Type B pancreatic cell (in vitro differentiated cells): ENCODE data around the gene STIM1. TPM values are rescaled to one million over a fixed set of nuclear protein-coding genes. Genes with fewer than 3 reads are reported as not detected.

Experiments used
- DNase-seq: peaks from one replicate; pipeline ENCODE4 v3.0.0; 2021; ENCODE audit warnings: mixed read lengths; ENCODE audit not compliant: unreplicated experiment; ENCODE audit errors: extremely low spot score
- H3K27ac Mint-ChIP-seq: 2 replicates; pipeline ENCODE4 v1.8.0; 2021; ENCODE audit warnings: mild to moderate bottlenecking, mixed read lengths
- H3K27me3 Mint-ChIP-seq: 2 replicates; pipeline ENCODE4 v1.8.0; 2021; ENCODE audit warnings: mixed read lengths
- H3K36me3 Mint-ChIP-seq: 2 replicates; pipeline ENCODE4 v1.8.0; 2021; ENCODE audit warnings: mixed read lengths
- H3K4me1 Mint-ChIP-seq: one replicate; pipeline ENCODE4 v1.8.0; 2021; ENCODE audit warnings: mixed read lengths; ENCODE audit not compliant: unreplicated experiment
- H3K4me3 Mint-ChIP-seq: 2 replicates; pipeline ENCODE4 v1.8.0; 2021; ENCODE audit warnings: mild to moderate bottlenecking, mixed read lengths
- H3K9me3 Mint-ChIP-seq: 2 replicates; pipeline ENCODE4 v1.8.0; 2021; ENCODE audit warnings: mixed read lengths
- total RNA-seq: library from RNA; stranded (reverse); gene quantifications from 2 replicates; pipeline ENCODE4 v1.2.1, GENCODE V29; 2021; ENCODE audit warnings: low replicate concordance
- TF ChIP-seq, protein P1 (sequence below): fragments of 200-600 bp; sonication (generic); conservative IDR thresholded peaks from 2 replicates; pipeline ENCODE4 v1.5.0; 2021; ENCODE audit warnings: antibody characterized with exemption, mild to moderate bottlenecking

STIM1 gene
- total RNA-seq, 1 donor from 2014 or later: 38.9 TPM

DNA sequence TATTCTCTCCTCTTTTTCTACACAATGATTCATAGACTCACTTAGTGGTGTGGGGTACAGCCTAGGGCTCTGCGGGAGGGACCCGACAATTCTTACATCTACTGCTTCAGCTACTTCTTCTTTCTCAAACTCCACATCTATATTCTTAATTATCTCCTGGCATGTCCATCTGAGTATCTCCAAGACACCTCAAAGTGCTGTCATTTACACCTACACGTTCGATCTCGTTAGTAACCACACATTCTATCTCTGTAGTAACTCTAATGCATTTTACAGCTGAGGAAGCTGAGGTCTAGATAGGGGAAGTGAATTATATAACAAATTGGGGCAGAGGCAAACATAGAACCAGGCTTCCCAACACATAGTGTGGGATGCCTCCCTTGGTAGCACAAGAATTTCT lies 211.4 kb downstream of the STIM1 start:
- peaks cover 5% of the 10 kb centered on the region for H3K4me1 Mint-ChIP-seq
- no peaks in the 10 kb centered on the region for H3K27me3 Mint-ChIP-seq
- TF ChIP-seq, protein P1, sequence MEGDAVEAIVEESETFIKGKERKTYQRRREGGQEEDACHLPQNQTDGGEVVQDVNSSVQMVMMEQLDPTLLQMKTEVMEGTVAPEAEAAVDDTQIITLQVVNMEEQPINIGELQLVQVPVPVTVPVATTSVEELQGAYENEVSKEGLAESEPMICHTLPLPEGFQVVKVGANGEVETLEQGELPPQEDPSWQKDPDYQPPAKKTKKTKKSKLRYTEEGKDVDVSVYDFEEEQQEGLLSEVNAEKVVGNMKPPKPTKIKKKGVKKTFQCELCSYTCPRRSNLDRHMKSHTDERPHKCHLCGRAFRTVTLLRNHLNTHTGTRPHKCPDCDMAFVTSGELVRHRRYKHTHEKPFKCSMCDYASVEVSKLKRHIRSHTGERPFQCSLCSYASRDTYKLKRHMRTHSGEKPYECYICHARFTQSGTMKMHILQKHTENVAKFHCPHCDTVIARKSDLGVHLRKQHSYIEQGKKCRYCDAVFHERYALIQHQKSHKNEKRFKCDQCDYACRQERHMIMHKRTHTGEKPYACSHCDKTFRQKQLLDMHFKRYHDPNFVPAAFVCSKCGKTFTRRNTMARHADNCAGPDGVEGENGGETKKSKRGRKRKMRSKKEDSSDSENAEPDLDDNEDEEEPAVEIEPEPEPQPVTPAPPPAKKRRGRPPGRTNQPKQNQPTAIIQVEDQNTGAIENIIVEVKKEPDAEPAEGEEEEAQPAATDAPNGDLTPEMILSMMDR: no peak
- H3K4me3 Mint-ChIP-seq: no peak overlapping the region
- H3K36me3 Mint-ChIP-seq: peaks cover 3% of the 10 kb centered on the region
- no peaks in the 10 kb centered on the region for H3K9me3 Mint-ChIP-seq
- no peak for DNase-seq
- no peak overlapping the region for H3K27ac Mint-ChIP-seq

DNA sequence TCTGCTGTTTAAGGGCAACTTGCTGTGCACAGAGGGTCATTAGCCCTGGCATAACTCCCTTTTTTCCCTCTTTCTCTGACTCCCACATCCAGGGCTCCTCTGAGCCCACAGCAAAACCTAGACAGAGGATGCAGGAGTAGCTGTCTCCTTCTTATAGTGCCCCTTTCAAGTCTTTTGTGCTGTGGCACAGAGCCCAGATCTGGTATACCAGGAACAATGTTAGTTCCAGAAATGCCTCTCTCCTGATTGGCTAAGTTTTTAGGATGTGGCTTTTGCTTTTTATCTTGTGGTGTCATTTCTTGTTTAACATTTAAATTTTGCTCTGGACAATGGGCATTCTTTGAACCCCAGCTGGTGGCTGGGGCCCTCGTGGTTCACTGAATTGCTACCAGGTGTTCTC lies 213.5 kb downstream of the STIM1 start:
- Mint-ChIP-seq H3K4me1 (peaks cover 13% of the 10 kb centered on the region), H3K27me3 (no peaks in the 10 kb centered on the region), H3K27ac (no peak overlapping the region), H3K36me3 (peaks cover 3% of the 10 kb centered on the region), H3K9me3 (no peaks in the 10 kb centered on the region), H3K4me3 (no peak overlapping the region)
- DNase-seq: no peak
- TF ChIP-seq, protein P1: no peak

DNA sequence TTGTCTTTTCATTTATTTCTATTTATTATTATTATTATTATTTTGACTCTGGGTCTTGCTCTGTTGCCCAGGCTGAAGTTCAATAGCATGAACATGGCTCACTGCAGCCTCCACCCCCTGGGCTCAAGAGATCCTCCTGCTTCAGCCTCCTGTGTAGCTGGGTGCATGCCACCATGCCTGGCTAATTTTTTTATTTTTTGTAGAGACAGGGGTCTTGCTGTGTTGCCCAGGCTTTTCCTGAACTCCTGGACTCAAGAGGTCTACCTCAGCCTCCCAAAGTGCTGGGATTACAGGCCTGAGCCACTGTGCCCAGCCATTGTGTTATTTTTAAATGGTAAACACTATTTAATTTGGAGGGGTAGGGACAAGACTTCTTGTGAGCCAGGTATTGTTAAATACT lies 215.9 kb downstream of the STIM1 start:
- Mint-ChIP-seq H3K27ac (no peak overlapping the region), H3K27me3 (no peaks in the 10 kb centered on the region), H3K36me3 (peaks cover 3% of the 10 kb centered on the region), H3K4me3 (no peak overlapping the region), H3K9me3 (no peaks in the 10 kb centered on the region), H3K4me1 (peaks cover 13% of the 10 kb centered on the region)
- no peak for DNase-seq
- TF ChIP-seq, protein P1: no peak

DNA sequence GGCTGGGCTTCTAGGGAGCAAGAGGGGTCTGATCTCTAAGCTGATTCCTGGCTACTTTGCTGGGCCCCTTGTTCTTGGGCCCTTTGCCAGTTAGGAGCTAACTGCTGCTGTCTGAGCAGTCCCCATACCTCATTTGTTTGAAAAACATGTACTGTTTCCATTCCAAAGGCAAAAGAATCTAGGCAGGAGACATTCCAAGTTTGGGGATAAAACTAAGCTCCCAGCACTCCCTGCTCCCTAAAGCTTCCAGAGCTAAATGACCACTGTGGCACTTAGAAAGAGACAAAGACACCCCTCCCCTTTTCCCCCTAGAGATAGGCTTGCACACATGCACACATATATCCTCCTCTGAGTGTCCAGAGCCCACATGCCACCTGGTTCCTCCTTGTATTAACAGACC lies 216.4 kb downstream of the STIM1 start:
- Mint-ChIP-seq H3K4me3 (no peak overlapping the region), H3K4me1 (peaks cover 13% of the 10 kb centered on the region), H3K9me3 (no peaks in the 10 kb centered on the region), H3K27me3 (no peaks in the 10 kb centered on the region), H3K36me3 (peaks cover 3% of the 10 kb centered on the region), H3K27ac (peak overlapping the region; percentile 24)
- DNase-seq: no peak
- TF ChIP-seq, protein P1: no peak

DNA sequence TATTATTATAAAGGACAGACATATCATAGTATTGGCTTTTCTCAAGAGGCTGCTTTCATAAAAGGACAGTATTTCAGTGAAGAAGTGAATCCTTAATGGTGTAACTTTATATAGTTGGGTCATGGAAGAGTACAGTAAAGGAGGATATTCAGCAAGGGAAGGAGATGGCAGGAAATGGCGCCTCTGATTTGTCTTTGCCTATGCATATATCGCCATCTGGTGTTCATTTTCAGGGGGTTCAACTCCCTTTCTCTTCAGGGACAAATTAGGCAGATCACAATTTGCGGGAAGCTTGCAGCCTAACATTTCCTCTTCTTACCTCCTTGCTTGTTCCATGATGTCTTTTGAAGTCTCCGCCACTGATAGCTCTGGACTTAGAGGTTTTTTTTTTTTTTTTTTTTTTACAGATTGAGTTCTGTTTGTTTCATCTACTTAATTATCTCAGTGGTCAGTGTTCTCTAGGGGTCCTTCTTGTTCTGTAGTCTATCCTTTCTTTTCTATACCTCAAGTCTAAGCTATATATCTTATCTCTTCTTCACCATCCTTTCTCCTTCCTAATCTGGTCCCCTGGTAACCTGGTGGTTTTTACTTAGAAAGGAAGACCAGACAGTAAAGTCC lies 217.3 kb downstream of the STIM1 start:
- Mint-ChIP-seq H3K36me3 (peaks cover 3% of the 10 kb centered on the region), H3K27me3 (no peaks in the 10 kb centered on the region), H3K9me3 (no peaks in the 10 kb centered on the region), H3K4me1 (peaks cover 13% of the 10 kb centered on the region), H3K4me3 (no peak overlapping the region), H3K27ac (peak overlapping the region; percentile 12)
- TF ChIP-seq, protein P1: peak; percentile 89
- DNase-seq: no peak
